Erythroblast (primary cell): Measurements from ENCODE around the gene SH3PXD2B.
"Not testable (repeated sequence)": the region's sequence is repeated elsewhere in the genome, so short reads cannot be mapped to it uniquely, and the experiment has no call there.

Experiments used
- DNase-seq, 2 experiments: peaks; one replicate each; lab custom pipeline; 2025; lab: John Stamatoyannopoulos, UW
- GATA1 ChIP-seq: IDR thresholded peaks from 2 replicates; pipeline ENCODE4 v1.6.1; 2011; ENCODE audit warnings: low read depth, mild to moderate bottlenecking, control low read depth, low read length, moderate library complexity
- POLR2A ChIP-seq: IDR thresholded peaks from 2 replicates; pipeline ENCODE4 v1.6.1; 2011; ENCODE audit warnings: mild to moderate bottlenecking, low read length

Gene SH3PXD2B

GRCh38 chr5:172407241-172407691 lies 47.1 kb downstream of the SH3PXD2B start:
- no peak for TF ChIP-seq GATA1
- no peak for TF ChIP-seq POLR2A
- no peak for DNase-seq

- no peak for DNase-seq
- TF ChIP-seq GATA1 (no peak), POLR2A (no peak)
Measured at GRCh38 chr5:172405226-172406107, 48.9 kb downstream of the SH3PXD2B start.

DNA sequence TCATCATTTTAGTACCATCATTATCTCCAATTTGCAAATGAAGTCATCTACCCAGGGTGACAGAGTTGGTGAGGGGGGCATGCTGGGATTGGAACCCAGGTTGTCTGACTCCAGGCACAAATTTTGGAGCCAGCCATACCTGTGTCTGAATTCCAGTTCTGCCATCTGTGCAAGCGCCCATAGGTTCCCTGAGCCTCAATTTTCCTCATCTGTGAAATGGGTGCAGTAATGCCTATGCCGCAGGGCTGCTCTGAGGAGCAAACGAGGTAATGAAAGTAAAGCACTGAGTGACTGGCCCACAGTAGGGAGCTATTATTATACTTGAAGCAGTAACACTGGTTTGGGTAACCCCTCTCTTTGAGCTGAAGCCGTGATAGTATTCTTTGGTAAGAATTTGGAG lies 49.6 kb downstream of the SH3PXD2B start:
- DNase-seq: no peak
- no peak for TF ChIP-seq POLR2A
- no peak for TF ChIP-seq GATA1

GRCh38 chr5:172403817-172404216 lies 50.5 kb downstream of the SH3PXD2B start:
- TF ChIP-seq POLR2A (no peak), GATA1 (no peak)
- no peak for DNase-seq

- DNase-seq: no peak
- TF ChIP-seq GATA1: no peak
- TF ChIP-seq POLR2A: no peak
Measured at GRCh38 chr5:172403189-172403796, 51.0 kb downstream of the SH3PXD2B start.

GRCh38 chr5:172402531-172403188 lies 51.7 kb downstream of the SH3PXD2B start:
- DNase-seq: no peak
- TF ChIP-seq GATA1: no peak
- no peak for TF ChIP-seq POLR2A

DNA sequence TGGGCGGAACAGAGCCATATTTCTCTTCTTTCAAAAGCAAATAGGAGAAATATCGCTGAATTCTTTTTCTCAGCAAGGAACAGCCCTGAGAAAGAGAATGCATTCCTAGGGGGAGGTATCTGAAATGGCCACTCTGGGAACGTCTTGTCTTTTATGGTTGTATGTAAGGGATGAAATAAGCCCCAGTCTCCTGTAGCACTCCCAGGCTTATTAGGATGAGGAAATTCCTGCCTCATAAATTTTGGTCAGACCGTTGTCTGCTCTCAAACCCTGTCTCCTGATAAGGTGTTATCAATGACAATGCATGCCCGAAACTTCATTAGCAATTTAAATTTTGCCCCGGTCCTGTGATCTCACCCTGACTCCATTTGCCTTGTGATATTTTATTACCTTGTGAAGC lies 52.3 kb downstream of the SH3PXD2B start:
- DNase-seq: not testable (repeated sequence)

DNA sequence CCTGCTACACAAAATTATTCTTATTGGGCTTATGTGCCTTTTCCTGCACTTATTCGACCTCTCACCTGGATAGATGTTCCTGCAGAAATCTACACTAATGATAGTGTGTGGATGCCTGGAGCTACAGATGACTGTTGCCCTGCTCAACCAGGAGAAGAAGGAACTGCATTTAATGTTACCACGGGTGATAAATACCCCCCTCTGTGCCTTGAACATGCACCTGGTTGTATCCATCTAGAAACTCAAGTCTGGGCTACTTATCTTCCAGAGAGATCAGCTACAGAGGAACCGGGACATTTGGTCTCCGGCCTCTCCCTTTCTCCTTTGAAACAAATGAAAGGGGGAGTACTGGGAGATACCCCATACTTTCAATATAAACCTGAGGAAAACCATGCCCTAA lies 54.5 kb downstream of the SH3PXD2B start:
- TF ChIP-seq GATA1 (no peak), POLR2A (no peak)
- DNase-seq: no peak

DNA sequence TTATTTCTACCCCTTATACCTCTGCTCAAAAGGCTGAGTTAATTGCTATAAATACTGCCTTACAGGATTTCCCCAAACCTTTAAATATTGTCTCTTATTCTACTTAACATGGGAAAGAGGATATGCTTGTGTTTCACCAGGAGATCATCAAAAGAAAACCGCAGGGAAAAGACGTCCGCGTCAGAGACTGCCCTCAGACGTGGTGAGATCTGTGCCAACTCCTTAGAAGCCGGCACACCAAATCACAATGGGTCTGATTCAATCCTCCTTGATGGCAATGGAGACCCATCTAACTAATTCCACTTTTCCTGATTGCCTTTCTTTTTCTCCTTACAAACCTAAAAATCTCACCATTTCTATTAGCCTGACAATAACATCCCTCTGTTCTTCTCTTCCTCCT lies 55.0 kb downstream of the SH3PXD2B start:
- no peak for DNase-seq
- TF ChIP-seq POLR2A (no peak), GATA1 (no peak)

GRCh38 chr5:172398645-172399044 lies 55.7 kb downstream of the SH3PXD2B start:
- not testable (repeated sequence) for DNase-seq

GRCh38 chr5:172396994-172397393 lies 57.3 kb downstream of the SH3PXD2B start:
- DNase-seq: not testable (repeated sequence)

GRCh38 chr5:172396220-172396619 lies 58.1 kb downstream of the SH3PXD2B start:
- TF ChIP-seq GATA1: no peak
- TF ChIP-seq POLR2A: no peak
- DNase-seq: no peak

GRCh38 chr5:172395483-172395882 lies 58.8 kb downstream of the SH3PXD2B start:
- no peak for DNase-seq
- TF ChIP-seq GATA1 (no peak), POLR2A (no peak)

DNA sequence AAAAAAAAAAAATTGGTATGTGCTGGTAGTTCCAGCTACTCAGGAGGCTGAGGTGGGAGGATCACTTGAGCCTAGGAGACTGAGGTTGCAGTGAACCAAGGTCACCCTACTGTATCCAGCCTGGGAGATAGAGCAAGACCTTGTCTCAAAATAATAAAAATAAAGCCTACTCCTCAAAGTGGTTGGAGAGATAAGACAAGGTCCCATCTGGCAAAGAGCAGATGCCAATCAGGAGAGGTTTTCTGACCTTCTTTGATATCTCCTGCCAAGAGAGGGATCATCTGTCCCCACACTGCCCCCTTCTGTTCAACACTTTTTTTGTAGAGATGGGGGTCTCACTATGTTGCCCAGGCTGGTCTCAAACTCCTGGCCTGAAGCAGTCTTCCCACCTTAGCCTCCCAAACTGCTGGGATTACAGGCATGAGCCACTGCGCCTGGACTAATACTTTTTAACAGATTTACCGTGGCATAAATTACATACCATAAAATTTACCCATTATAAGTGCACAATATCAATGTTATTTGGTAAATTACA lies 64.7 kb downstream of the SH3PXD2B start:
- TF ChIP-seq GATA1 (no peak), POLR2A (no peak)

GRCh38 chr5:172388246-172388733 lies 66.0 kb downstream of the SH3PXD2B start:
- no peak for TF ChIP-seq GATA1
- no peak for TF ChIP-seq POLR2A
- DNase-seq: no peak

More for the DNA sequence above, 64.7 kb downstream of the SH3PXD2B start:
- DNase-seq: peak; percentile 14 to 52
